ENCODE data around the gene INPP5D.

Gene INPP5D

DNA sequence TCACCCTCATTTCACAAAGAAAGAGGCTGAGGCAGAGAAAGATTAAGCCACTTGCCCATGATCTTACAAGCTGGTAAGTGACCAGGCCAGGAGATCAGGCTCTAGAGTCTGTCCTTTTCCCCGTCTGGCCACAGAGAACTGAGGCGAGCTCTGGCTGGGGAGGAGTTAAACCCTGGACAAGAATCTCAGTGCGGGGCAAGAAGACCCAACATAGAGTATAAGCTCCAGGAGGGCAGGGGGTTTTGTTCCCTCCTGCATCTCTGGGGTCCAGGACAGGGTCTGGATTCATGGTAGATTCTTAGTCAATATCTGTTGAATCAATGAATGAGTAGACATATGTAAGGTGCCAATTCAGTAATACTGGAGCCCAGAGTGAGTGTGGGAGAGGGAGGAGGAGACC is 12.9 kb upstream of the INPP5D start:
- no peak overlapping the region for H3K9ac ChIP-seq (ENCODE audit: low read length)
- H3K4me3 ChIP-seq (ENCODE audit: low read length): no peak overlapping the region
- H3K4me1 ChIP-seq (ENCODE audit: control insufficient read depth, low read depth, low read length): no peaks in the 10 kb centered on the region
- no peak overlapping the region for H3K18ac ChIP-seq (ENCODE audit: low read length)
- no peak overlapping the region for H2BK120ac ChIP-seq (ENCODE audit: low read depth, low read length)
- DNase-seq: no peak
- no peak overlapping the region for H4K8ac ChIP-seq (ENCODE audit: low read depth, low read length)
- no peak overlapping the region for H2BK15ac ChIP-seq (replicated peaks; ENCODE audit: low read depth)
- no peak overlapping the region for H3K27ac ChIP-seq (ENCODE audit: low read depth, low read length)
- no peaks in the 10 kb centered on the region for H3K79me1 ChIP-seq (ENCODE audit: low read length)
- no peak overlapping the region for H3K23ac ChIP-seq (ENCODE audit: low read length)
- no peak overlapping the region for H3K4me2 ChIP-seq (ENCODE audit: low read length)
- no peaks in the 10 kb centered on the region for H3K27me3 ChIP-seq (ENCODE audit: insufficient read depth, low read length, poor library complexity)
- no peak overlapping the region for H4K5ac ChIP-seq (ENCODE audit: low read length)
- no peak overlapping the region for H2BK5ac ChIP-seq (ENCODE audit: low read length)
- H3K56ac ChIP-seq (ENCODE audit: low read length): no peak overlapping the region
- H2AK5ac ChIP-seq (ENCODE audit: low read length): no peak overlapping the region
- H3K79me2 ChIP-seq (ENCODE audit: control insufficient read depth, insufficient read depth, low read length): no peaks in the 10 kb centered on the region
- H3K4ac ChIP-seq (ENCODE audit: low read depth, low read length): no peak overlapping the region
- H3K36me3 ChIP-seq (ENCODE audit: control insufficient read depth, insufficient read depth, low read length): no peaks in the 10 kb centered on the region
- no CpG with 5 or more reads among the region's 3 CpGs for WGBS (ENCODE audit: extremely low coverage, insufficient coverage, low lambda C conversion rate)

DNA sequence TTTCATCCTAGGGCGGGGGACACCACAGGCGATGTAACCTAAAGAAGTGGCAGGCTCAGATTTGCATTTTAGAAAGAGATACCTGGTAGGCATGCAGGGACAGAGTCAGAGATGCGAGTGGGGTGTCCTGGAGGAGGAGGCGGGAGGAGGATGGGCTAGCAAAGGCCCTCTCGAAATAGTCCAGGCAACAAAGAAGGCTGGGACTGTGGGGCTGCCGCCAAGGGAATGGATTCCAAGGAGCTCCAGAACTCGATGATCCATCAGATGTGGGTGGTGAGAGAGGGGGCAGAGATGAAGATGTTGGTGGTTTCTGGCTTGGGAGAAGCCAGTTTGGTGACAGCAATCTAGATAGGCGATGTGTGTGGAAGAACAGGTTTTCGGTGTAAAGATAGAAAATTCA is 12.5 kb upstream of the INPP5D start:
- no peak for DNase-seq
- Histone ChIP-seq H3K27ac (ENCODE audit: low read depth, low read length) (no peak overlapping the region), H3K4me2 (ENCODE audit: low read length) (no peak overlapping the region), H2AK5ac (ENCODE audit: low read length) (no peak overlapping the region), H2BK5ac (ENCODE audit: low read length) (no peak overlapping the region), H3K79me1 (ENCODE audit: low read length) (no peaks in the 10 kb centered on the region), H3K36me3 (ENCODE audit: control insufficient read depth, insufficient read depth, low read length) (no peaks in the 10 kb centered on the region), H4K5ac (ENCODE audit: low read length) (no peak overlapping the region), H3K4ac (ENCODE audit: low read depth, low read length) (no peak overlapping the region), H3K4me3 (ENCODE audit: low read length) (no peak overlapping the region), H3K18ac (ENCODE audit: low read length) (no peak overlapping the region), H3K27me3 (ENCODE audit: insufficient read depth, low read length, poor library complexity) (no peaks in the 10 kb centered on the region), H2BK15ac (replicated peaks; ENCODE audit: low read depth) (no peak overlapping the region), H2BK120ac (ENCODE audit: low read depth, low read length) (no peak overlapping the region), H3K4me1 (ENCODE audit: control insufficient read depth, low read depth, low read length) (no peaks in the 10 kb centered on the region), H3K56ac (ENCODE audit: low read length) (no peak overlapping the region), H4K8ac (ENCODE audit: low read depth, low read length) (no peak overlapping the region), H3K79me2 (ENCODE audit: control insufficient read depth, insufficient read depth, low read length) (no peaks in the 10 kb centered on the region), H3K23ac (ENCODE audit: low read length) (no peak overlapping the region), H3K9ac (ENCODE audit: low read length) (no peak overlapping the region)
- WGBS (ENCODE audit: extremely low coverage, insufficient coverage, low lambda C conversion rate): no CpG with 5 or more reads among the region's 9 CpGs

DNA sequence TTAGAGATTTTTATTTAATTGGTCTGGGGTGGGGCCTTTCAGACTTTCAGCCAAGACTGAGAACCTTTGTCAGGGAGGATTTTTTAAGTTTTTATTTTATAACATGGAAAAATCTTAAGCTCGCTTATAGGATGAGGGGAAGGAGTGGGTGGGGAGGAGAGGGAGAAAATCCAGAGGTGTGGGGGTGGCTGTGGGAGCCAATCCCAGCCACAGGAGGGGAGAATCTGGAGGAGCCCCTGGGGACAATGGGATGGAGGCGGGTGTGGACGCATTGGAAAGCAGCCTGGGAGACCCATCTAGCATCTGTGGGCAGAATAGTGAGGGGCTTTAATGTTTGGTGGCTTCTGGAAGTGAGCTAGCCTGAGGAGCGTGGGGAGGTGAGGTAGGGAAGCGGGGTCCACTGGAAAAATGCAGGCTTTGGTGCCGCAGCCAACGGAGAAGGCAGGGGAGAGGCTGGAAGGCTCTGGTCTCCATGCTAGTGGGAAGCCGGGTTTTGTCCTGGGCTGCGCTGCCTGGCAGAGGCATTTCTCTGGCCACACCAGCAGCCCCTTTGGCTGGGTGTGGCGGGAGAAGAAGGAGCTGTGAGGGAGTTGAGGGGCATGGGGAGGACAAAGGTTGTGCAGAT is 11.5 kb upstream of the INPP5D start:
- Histone ChIP-seq H3K4me2 (ENCODE audit: low read length) (no peak overlapping the region), H3K9ac (ENCODE audit: low read length) (no peak overlapping the region), H3K23ac (ENCODE audit: low read length) (no peak overlapping the region), H3K27ac (ENCODE audit: low read depth, low read length) (no peak overlapping the region), H3K36me3 (ENCODE audit: control insufficient read depth, insufficient read depth, low read length) (no peaks in the 10 kb centered on the region), H3K79me2 (ENCODE audit: control insufficient read depth, insufficient read depth, low read length) (no peaks in the 10 kb centered on the region), H3K79me1 (ENCODE audit: low read length) (no peaks in the 10 kb centered on the region), H3K4me3 (ENCODE audit: low read length) (no peak overlapping the region), H2BK15ac (replicated peaks; ENCODE audit: low read depth) (no peak overlapping the region), H3K27me3 (ENCODE audit: insufficient read depth, low read length, poor library complexity) (no peaks in the 10 kb centered on the region), H2AK5ac (ENCODE audit: low read length) (no peak overlapping the region), H2BK5ac (ENCODE audit: low read length) (no peak overlapping the region), H3K56ac (ENCODE audit: low read length) (no peak overlapping the region), H3K18ac (ENCODE audit: low read length) (no peak overlapping the region), H3K4ac (ENCODE audit: low read depth, low read length) (no peak overlapping the region), H4K8ac (ENCODE audit: low read depth, low read length) (no peak overlapping the region), H3K4me1 (ENCODE audit: control insufficient read depth, low read depth, low read length) (no peaks in the 10 kb centered on the region), H2BK120ac (ENCODE audit: low read depth, low read length) (no peak overlapping the region), H4K5ac (ENCODE audit: low read length) (no peak overlapping the region)
- no peak for DNase-seq
- WGBS (ENCODE audit: extremely low coverage, insufficient coverage, low lambda C conversion rate): no CpG with 5 or more reads among the region's 10 CpGs

DNA sequence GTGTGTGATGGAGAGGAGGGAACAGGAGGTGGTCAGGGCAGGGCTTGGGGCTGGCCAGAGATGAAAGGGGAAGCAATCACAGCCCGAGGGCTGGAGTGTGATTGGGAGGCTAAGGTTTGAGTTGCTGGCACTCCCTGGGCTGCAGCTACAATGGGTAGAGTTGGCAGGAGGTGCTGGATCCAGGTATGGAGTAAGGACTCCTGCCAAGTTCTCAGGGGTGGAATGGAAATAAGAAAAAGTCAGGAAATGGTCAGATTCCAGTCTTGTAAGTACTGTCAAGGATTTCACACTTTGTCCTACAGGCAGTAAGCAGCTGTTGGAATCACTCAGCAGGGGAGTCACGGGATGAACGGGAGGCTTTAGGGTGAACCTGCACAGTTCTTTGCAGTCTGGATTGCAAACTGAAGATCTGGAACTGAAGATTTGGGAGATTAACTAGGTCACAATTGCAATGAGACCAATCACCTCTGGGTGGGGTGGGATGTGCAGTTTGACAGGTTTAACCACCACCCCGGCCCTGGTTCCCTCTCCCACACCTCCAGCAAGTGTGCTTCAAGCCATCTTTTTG is 10.9 kb upstream of the INPP5D start:
- no peak overlapping the region for H3K27ac ChIP-seq (ENCODE audit: low read depth, low read length)
- H2BK120ac ChIP-seq (ENCODE audit: low read depth, low read length): no peak overlapping the region
- H3K18ac ChIP-seq (ENCODE audit: low read length): no peak overlapping the region
- no peaks in the 10 kb centered on the region for H3K36me3 ChIP-seq (ENCODE audit: control insufficient read depth, insufficient read depth, low read length)
- no peak overlapping the region for H4K8ac ChIP-seq (ENCODE audit: low read depth, low read length)
- no peaks in the 10 kb centered on the region for H3K4me1 ChIP-seq (ENCODE audit: control insufficient read depth, low read depth, low read length)
- WGBS (ENCODE audit: extremely low coverage, insufficient coverage, low lambda C conversion rate): no CpG with 5 or more reads among the region's 4 CpGs
- no peak overlapping the region for H2AK5ac ChIP-seq (ENCODE audit: low read length)
- no peak overlapping the region for H2BK5ac ChIP-seq (ENCODE audit: low read length)
- H3K9ac ChIP-seq (ENCODE audit: low read length): no peak overlapping the region
- no peaks in the 10 kb centered on the region for H3K27me3 ChIP-seq (ENCODE audit: insufficient read depth, low read length, poor library complexity)
- no peak for DNase-seq
- no peak overlapping the region for H3K4me3 ChIP-seq (ENCODE audit: low read length)
- no peaks in the 10 kb centered on the region for H3K79me1 ChIP-seq (ENCODE audit: low read length)
- no peak overlapping the region for H4K5ac ChIP-seq (ENCODE audit: low read length)
- no peaks in the 10 kb centered on the region for H3K79me2 ChIP-seq (ENCODE audit: control insufficient read depth, insufficient read depth, low read length)
- H3K4me2 ChIP-seq (ENCODE audit: low read length): no peak overlapping the region
- no peak overlapping the region for H2BK15ac ChIP-seq (replicated peaks; ENCODE audit: low read depth)
- H3K56ac ChIP-seq (ENCODE audit: low read length): no peak overlapping the region
- no peak overlapping the region for H3K23ac ChIP-seq (ENCODE audit: low read length)
- H3K4ac ChIP-seq (ENCODE audit: low read depth, low read length): no peak overlapping the region

DNA sequence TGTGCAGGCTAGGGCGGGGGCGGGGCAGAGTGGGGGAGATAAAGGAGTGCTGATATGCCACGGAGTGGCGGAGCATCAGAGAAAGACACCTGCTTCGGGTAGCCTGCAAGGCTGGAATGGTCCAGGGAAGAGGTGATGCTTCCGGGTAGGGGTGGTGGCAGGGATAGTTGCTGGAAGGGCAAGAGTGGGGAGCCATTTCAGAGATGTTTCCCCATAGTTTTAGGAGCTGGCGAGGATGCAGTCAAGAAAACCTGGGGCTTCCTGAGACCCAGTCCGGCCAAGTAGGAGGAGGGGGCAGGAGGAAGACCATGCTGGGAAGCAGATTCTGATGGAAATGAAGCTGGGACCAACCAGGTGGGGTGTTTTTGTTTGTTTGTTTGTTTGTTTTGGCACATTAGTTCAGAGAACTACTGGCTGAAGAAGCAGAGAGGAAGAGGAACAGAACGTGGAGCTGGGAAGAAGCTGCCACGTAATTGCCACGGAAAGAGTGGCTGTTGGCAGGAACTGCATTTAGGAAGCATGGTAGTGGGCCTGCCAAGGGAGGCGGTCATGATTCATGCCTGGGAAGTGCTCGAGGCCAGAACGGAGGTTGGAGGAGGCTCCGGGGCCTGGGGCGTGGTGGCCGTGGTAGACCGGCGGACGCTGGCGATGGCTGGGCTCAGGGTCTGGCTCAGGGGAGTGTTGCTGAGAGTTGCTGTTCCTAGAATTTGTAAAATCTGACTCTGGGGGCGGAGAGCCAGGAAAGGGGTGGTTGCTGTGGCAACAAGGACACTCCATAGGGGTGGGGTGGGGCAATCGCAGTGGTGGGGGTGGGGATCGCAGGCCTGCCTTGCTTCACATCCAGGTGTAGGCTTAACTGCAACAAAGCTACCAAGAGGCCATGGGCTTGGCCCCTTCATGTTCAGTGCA is 8.6 kb upstream of the INPP5D start:
- Histone ChIP-seq H3K79me2 (ENCODE audit: control insufficient read depth, insufficient read depth, low read length) (no peaks in the 10 kb centered on the region), H2BK120ac (ENCODE audit: low read depth, low read length) (no peak overlapping the region)

More for the DNA sequence above, 8.6 kb upstream of the INPP5D start:
- Histone ChIP-seq H4K5ac (ENCODE audit: low read length) (no peak overlapping the region), H3K79me1 (ENCODE audit: low read length) (no peaks in the 10 kb centered on the region), H3K4me1 (ENCODE audit: control insufficient read depth, low read depth, low read length) (no peaks in the 10 kb centered on the region), H3K27me3 (ENCODE audit: insufficient read depth, low read length, poor library complexity) (no peaks in the 10 kb centered on the region), H3K4me2 (ENCODE audit: low read length) (peak overlapping the region; percentile 7), H3K56ac (ENCODE audit: low read length) (peak overlapping the region; percentile 76), H2AK5ac (ENCODE audit: low read length) (no peak overlapping the region), H4K8ac (ENCODE audit: low read depth, low read length) (no peak overlapping the region), H3K9ac (ENCODE audit: low read length) (peak overlapping the region; percentile 35), H3K4ac (ENCODE audit: low read depth, low read length) (no peak overlapping the region), H2BK15ac (replicated peaks; ENCODE audit: low read depth) (no peak overlapping the region), H3K4me3 (ENCODE audit: low read length) (no peak overlapping the region), H2BK5ac (ENCODE audit: low read length) (no peak overlapping the region), H3K23ac (ENCODE audit: low read length) (no peak overlapping the region), H3K18ac (ENCODE audit: low read length) (no peak overlapping the region), H3K27ac (ENCODE audit: low read depth, low read length) (no peak overlapping the region), H3K36me3 (ENCODE audit: control insufficient read depth, insufficient read depth, low read length) (no peaks in the 10 kb centered on the region)
- DNase-seq: peak; percentile 82
- WGBS (ENCODE audit: extremely low coverage, insufficient coverage, low lambda C conversion rate): no CpG with 5 or more reads among the region's 24 CpGs

Data from mesendoderm (in vitro differentiated cells).